Neural cell (in vitro differentiated cells): ENCODE data around the gene CDH8. TPM values are rescaled to one million over a fixed set of nuclear protein-coding genes. Genes with fewer than 3 reads are reported as not detected.
A peak's percentile ranks its signal among the peaks of the same experiment; 100 is the strongest.

Experiments
- H2AFZ ChIP-seq: fragments of 200-600, 300-800 bp; sonication (generic), shearing (Covaris generic); 2 replicates; pipeline ENCODE4 v1.6.0; 2014; ENCODE audit warnings: low read depth, mild to moderate bottlenecking, antibody characterized with exemption, low read length, moderate library complexity
- H3F3A ChIP-seq: fragments of 200-600 bp; shearing (Covaris generic); 2 replicates; pipeline ENCODE4 v1.6.1; 2016; ENCODE audit warnings: mild to moderate bottlenecking, moderate library complexity, mixed read lengths, antibody characterized with exemption, low read length; ENCODE audit not compliant: insufficient read depth, poor library complexity, severe bottlenecking
- H3K27ac ChIP-seq: fragments of 200-600, 300-800 bp; sonication (generic), shearing (Covaris generic); 2 replicates; pipeline ENCODE4 v1.5.1; 2014; ENCODE audit warnings: mild to moderate bottlenecking, low read length, moderate library complexity
- H3K27me3 ChIP-seq: fragments of 300-800, 200-600 bp; sonication (generic), shearing (Covaris generic); 2 replicates; pipeline ENCODE4 v1.6.0; 2014; ENCODE audit warnings: mild to moderate bottlenecking, low read depth, low read length, moderate library complexity; ENCODE audit not compliant: insufficient read depth
- H3K36me3 ChIP-seq: fragments of 300-800, 200-600 bp; sonication (generic), shearing (Covaris generic); 2 replicates; pipeline ENCODE4 v1.5.1; 2014; ENCODE audit warnings: mild to moderate bottlenecking, antibody characterized with exemption, low read length, moderate library complexity; ENCODE audit not compliant: insufficient read depth
- H3K4me2 ChIP-seq: fragments of 300-800, 200-600 bp; sonication (generic), shearing (Covaris generic); 2 replicates; pipeline ENCODE4 v1.6.0; 2014; ENCODE audit warnings: mild to moderate bottlenecking, low read length
- H3K4me3 ChIP-seq: fragments of 300-800, 200-600 bp; sonication (generic), shearing (Covaris generic); 2 replicates; pipeline ENCODE4 v1.5.1; 2014; ENCODE audit warnings: mild to moderate bottlenecking, low read length, moderate library complexity
- H3K79me2 ChIP-seq: fragments of 200-600 bp; shearing (Covaris generic); replicated peaks from 2 replicates; pipeline ENCODE4 v1.6.0; 2014; ENCODE audit warnings: mild to moderate bottlenecking, low read length, moderate library complexity; ENCODE audit not compliant: insufficient read depth
- H3K9ac ChIP-seq: fragments of 300-800, 200-600 bp; sonication (generic), shearing (Covaris generic); 2 replicates; pipeline ENCODE4 v1.6.1; 2016; ENCODE audit warnings: mild to moderate bottlenecking, low read length, mixed read lengths
- H3K9me2 ChIP-seq: fragments of 200-600 bp; shearing (Covaris generic); 2 replicates; pipeline ENCODE4 v1.6.1; 2016; ENCODE audit warnings: mild to moderate bottlenecking, low read length, mixed read lengths; ENCODE audit not compliant: insufficient read depth
- H3K9me3 ChIP-seq: fragments of 200-600, 300-800 bp; sonication (generic), shearing (Covaris generic); 2 replicates; pipeline ENCODE4 v1.6.1; 2016; ENCODE audit warnings: mild to moderate bottlenecking, mixed run types, low read length, moderate library complexity, mixed read lengths
- H4K20me1 ChIP-seq: fragments of 200-600 bp; shearing (Covaris generic); 2 replicates; pipeline ENCODE4 v1.6.1; 2016; ENCODE audit warnings: mild to moderate bottlenecking, mixed run types; ENCODE audit not compliant: insufficient read depth
- EZH2 ChIP-seq: fragments of 200-600, 300-800 bp; shearing (Covaris generic), sonication (generic); IDR thresholded peaks from 2 replicates; pipeline ENCODE4 v1.6.1; 2014; ENCODE audit warnings: antibody characterized with exemption, low read length, borderline replicate concordance, mild to moderate bottlenecking; ENCODE audit not compliant: insufficient read depth, poor library complexity, severe bottlenecking
- MXI1 ChIP-seq: fragments of 450-650 bp; conservative IDR thresholded peaks from 2 replicates; pipeline ENCODE4 v1.6.1; 2014; ENCODE audit warnings: antibody characterized with exemption, mild to moderate bottlenecking; ENCODE audit not compliant: poor library complexity, severe bottlenecking
- POLR2AphosphoS5 ChIP-seq: IDR thresholded peaks from 2 replicates; pipeline ENCODE4 v1.6.1; 2012
- RAD21 ChIP-seq: fragments of 450-650 bp; conservative IDR thresholded peaks from 2 replicates; pipeline ENCODE4 v1.6.1; 2014; ENCODE audit warnings: antibody characterized with exemption, mild to moderate bottlenecking, moderate library complexity
- REST ChIP-seq: IDR thresholded peaks from 2 replicates; pipeline ENCODE4 v1.6.1; 2012; ENCODE audit warnings: borderline replicate concordance
- SMC3 ChIP-seq: fragments of 450-650 bp; conservative IDR thresholded peaks from 2 replicates; pipeline ENCODE4 v1.6.1; 2014; ENCODE audit warnings: antibody characterized with exemption, mild to moderate bottlenecking, moderate library complexity; ENCODE audit not compliant: poor library complexity
- TAF1 ChIP-seq: IDR thresholded peaks from 2 replicates; pipeline ENCODE4 v1.6.1; 2012; ENCODE audit warnings: low read depth
- polyA plus RNA-seq: library from polyadenylated mRNA; depleted of rRNA; stranded (reverse); fragments of >200 nt; gene quantifications from 2 replicates; pipeline ENCODE4 v1.2.3, GENCODE V29; 2014
- TF ChIP-seq, protein P1 (sequence below): fragments of 450-650 bp; IDR thresholded peaks from 2 replicates; pipeline ENCODE4 v1.5.1; 2014; ENCODE audit warnings: antibody characterized with exemption, mild to moderate bottlenecking, moderate library complexity; ENCODE audit not compliant: poor library complexity, severe bottlenecking

The CDH8 gene
- polyA plus RNA-seq, 1 donor from 2014 or later, result 5.0 TPM

- H3K79me2 ChIP-seq, result no peaks in the 10 kb centered on the region
- TF ChIP-seq POLR2AphosphoS5, result no peak
- TF ChIP-seq MXI1, result no peak
- H4K20me1 ChIP-seq, result no peaks in the 10 kb centered on the region
- H3K36me3 ChIP-seq, result no peaks in the 10 kb centered on the region
- H3K9me2 ChIP-seq, result no peaks in the 10 kb centered on the region
- no peak overlapping the region for H3K9ac ChIP-seq
- no peak overlapping the region for H2AFZ ChIP-seq
- no peak overlapping the region for H3K4me2 ChIP-seq
- H3K27ac ChIP-seq, result no peak overlapping the region
- H3F3A ChIP-seq, result no peaks in the 10 kb centered on the region
- H3K27me3 ChIP-seq, result no peaks in the 10 kb centered on the region
- H3K4me3 ChIP-seq, result no peak overlapping the region
- H3K9me3 ChIP-seq, result no peaks in the 10 kb centered on the region
These were observed 10.6 kb upstream of the CDH8 start for GRCh38 chr16:62046801-62047200.

DNA sequence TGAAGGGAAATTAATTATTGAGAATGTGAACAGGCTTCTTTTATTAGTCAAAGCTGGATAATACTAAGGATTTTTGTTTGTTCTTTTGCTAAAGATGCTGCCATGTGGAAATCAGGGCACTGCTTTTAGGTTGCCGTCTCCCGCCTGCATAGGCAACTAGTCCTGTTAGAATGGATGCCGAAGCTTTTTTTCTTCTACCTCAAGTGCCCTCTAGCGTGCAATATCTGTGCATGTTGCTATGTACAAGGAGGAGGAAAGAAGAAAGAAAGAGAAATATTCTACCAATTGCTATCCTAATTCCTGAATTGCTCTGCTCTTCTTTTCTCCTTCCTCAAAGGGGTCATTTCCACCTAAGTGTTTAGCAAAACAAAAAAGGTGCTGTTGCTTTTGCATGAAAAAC is 5.2 kb upstream of the CDH8 start:
- no peak overlapping the region for H3K4me2 ChIP-seq
- peaks cover 27% of the 10 kb centered on the region for H3K27me3 ChIP-seq
- no peaks in the 10 kb centered on the region for H3K36me3 ChIP-seq
- H3K9me3 ChIP-seq, result no peaks in the 10 kb centered on the region
- H3K79me2 ChIP-seq, result no peaks in the 10 kb centered on the region
- H4K20me1 ChIP-seq, result no peaks in the 10 kb centered on the region
- no peak overlapping the region for H2AFZ ChIP-seq
- H3K9ac ChIP-seq, result no peak overlapping the region
- no peaks in the 10 kb centered on the region for H3F3A ChIP-seq
- H3K27ac ChIP-seq, result no peak overlapping the region
- TF ChIP-seq RAD21 (peak; percentile 89), SMC3 (peak; percentile 87), EZH2 (no peak), TAF1 (no peak), POLR2AphosphoS5 (no peak), MXI1 (no peak), REST (no peak)
- TF ChIP-seq, protein P1, sequence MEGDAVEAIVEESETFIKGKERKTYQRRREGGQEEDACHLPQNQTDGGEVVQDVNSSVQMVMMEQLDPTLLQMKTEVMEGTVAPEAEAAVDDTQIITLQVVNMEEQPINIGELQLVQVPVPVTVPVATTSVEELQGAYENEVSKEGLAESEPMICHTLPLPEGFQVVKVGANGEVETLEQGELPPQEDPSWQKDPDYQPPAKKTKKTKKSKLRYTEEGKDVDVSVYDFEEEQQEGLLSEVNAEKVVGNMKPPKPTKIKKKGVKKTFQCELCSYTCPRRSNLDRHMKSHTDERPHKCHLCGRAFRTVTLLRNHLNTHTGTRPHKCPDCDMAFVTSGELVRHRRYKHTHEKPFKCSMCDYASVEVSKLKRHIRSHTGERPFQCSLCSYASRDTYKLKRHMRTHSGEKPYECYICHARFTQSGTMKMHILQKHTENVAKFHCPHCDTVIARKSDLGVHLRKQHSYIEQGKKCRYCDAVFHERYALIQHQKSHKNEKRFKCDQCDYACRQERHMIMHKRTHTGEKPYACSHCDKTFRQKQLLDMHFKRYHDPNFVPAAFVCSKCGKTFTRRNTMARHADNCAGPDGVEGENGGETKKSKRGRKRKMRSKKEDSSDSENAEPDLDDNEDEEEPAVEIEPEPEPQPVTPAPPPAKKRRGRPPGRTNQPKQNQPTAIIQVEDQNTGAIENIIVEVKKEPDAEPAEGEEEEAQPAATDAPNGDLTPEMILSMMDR, result peak; percentile 84
- H3K9me2 ChIP-seq, result no peaks in the 10 kb centered on the region
- no peak overlapping the region for H3K4me3 ChIP-seq

- Histone ChIP-seq H3F3A (no peaks in the 10 kb centered on the region), H4K20me1 (no peaks in the 10 kb centered on the region), H3K4me2 (no peak overlapping the region), H3K9me2 (no peaks in the 10 kb centered on the region), H3K27me3 (peaks cover 54% of the 10 kb centered on the region), H3K79me2 (no peaks in the 10 kb centered on the region), H3K9ac (no peak overlapping the region), H3K4me3 (no peak overlapping the region), H2AFZ (no peak overlapping the region), H3K9me3 (no peaks in the 10 kb centered on the region), H3K27ac (no peak overlapping the region), H3K36me3 (no peaks in the 10 kb centered on the region)
- no peak for TF ChIP-seq SMC3
These were observed 2.4 kb upstream of the CDH8 start for GRCh38 chr16:62038646-62039045.
